Measurements from ENCODE around the gene FRY.

DNA sequence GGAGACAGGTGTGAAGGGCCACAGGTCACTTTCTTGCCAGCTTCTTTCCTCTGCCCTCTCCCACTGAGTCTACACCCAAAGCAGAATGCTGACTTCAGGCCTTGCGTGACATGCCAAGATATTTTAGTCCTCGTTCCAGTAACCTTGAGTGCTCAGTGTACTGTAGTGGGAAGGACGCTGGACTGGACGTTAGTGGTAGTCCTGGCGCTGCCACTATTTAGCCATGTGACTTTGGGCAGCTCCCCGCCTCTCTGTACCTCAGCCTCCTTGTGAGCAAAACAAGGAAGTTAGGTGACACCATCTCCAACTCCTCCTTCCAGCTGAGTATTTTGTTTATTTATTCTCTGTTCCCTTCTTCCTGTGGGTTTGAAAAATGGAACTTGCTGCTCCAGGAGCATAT lies 86.1 kb downstream of the FRY start:
- TF ChIP-seq POLR2AphosphoS5 (IDR thresholded peaks at IDR 0.05; ENCODE audit: borderline replicate concordance, low read depth, low read length) (no peak), EZH2 (IDR thresholded peaks at IDR 0.05) (no peak)
